Endothelial cell of umbilical vein (primary cell): ENCODE data around the gene IGHMBP2. TPM values are rescaled to one million over a fixed set of nuclear protein-coding genes. Genes with fewer than 3 reads are reported as not detected.

Experiments
- BruUV-seq: library from RNA; stranded (reverse); fragments of 400-500 nt; replicated peaks from 2 replicates; lab custom pipeline; 2021; lab: Mats Ljungman, UMichigan
- CTCF ChIA-PET: fragments of 300-600, 350-600 bp; sonication (Branson Sonifier 250); formaldehyde crosslinking; loops from one replicate; lab custom pipeline; 2021; ENCODE audit warnings: antibody characterized with exemption, inconsistent platforms; lab: Charles Lee
- POLR2A ChIA-PET: fragments of 300-600, 350-600 bp; sonication (Branson Sonifier 250); formaldehyde crosslinking; loops from one replicate; lab custom pipeline; 2021; ENCODE audit warnings: antibody characterized with exemption, inconsistent platforms; lab: Charles Lee
- DNase-seq: peaks from one replicate; pipeline ENCODE4 v3.0.0-alpha.2; 2011; ENCODE audit warnings: low read depth, low spot score
- FAIRE-seq: peaks from 2 replicates; lab custom pipeline; 2011; peaks lifted over from hg19 to GRCh38; lab: Jason Lieb, UNC
- H2AFZ ChIP-seq: 2 replicates; pipeline ENCODE4 v1.6.0; 2012; ENCODE audit warnings: low read depth, low read length, control low read depth, inconsistent platforms
- H3K27ac ChIP-seq: 2 replicates; pipeline ENCODE4 v1.5.1; 2011; ENCODE audit warnings: low read depth, mild to moderate bottlenecking, control low read depth, low read length, moderate library complexity; ENCODE audit not compliant: insufficient read depth
- H3K27me3 ChIP-seq, 2 experiments: 2 replicates each; pipeline versions ENCODE4 v1.6.0 to v1.6.1; 2011; ENCODE audit warnings: low read length in 2 of 2, mixed read lengths in 1 of 2; ENCODE audit not compliant: control insufficient read depth in 2 of 2, insufficient read depth in 2 of 2
- H3K36me3 ChIP-seq, 2 experiments: 2 replicates in 1 of 2; 3 replicates in 1 of 2; pipeline ENCODE4 v1.5.1; 2011; ENCODE audit warnings: low read length in 2 of 2, mild to moderate bottlenecking in 1 of 2, moderate library complexity in 1 of 2; ENCODE audit not compliant: control insufficient read depth in 2 of 2, insufficient read depth in 2 of 2; ENCODE audit errors: extremely low read depth in 1 of 2
- H3K4me1 ChIP-seq: 3 replicates; pipeline ENCODE4 v1.5.1; 2011; ENCODE audit warnings: mild to moderate bottlenecking, low read length; ENCODE audit not compliant: control insufficient read depth, insufficient read depth; ENCODE audit errors: extremely low read depth
- H3K4me2 ChIP-seq: 2 replicates; pipeline ENCODE4 v1.6.1; 2011; ENCODE audit warnings: low read length, control low read depth, mixed read lengths; ENCODE audit not compliant: insufficient read depth
- H3K4me3 ChIP-seq, 3 experiments: fragments of 200-600 bp in 1 of 3; sonication (generic), shearing (Covaris generic) in 1 of 3; replicated peaks in 1 of 3; 2 replicates each; pipeline ENCODE4 v1.5.1; 2011 to 2016; ENCODE audit warnings: control low read depth in 3 of 3, low read length in 3 of 3, mild to moderate bottlenecking in 2 of 3, inconsistent platforms in 1 of 3, low read depth in 1 of 3, moderate library complexity in 1 of 3; ENCODE audit not compliant: insufficient read depth in 1 of 3
- H3K79me2 ChIP-seq: 2 replicates; pipeline ENCODE4 v1.6.0; 2012; ENCODE audit warnings: low read length, inconsistent platforms; ENCODE audit not compliant: control insufficient read depth, insufficient read depth
- H3K9ac ChIP-seq: replicated peaks from 2 replicates; pipeline ENCODE3; 2011; ENCODE audit warnings: low read length, control low read depth; ENCODE audit not compliant: insufficient read depth; ENCODE audit errors: extremely low read depth
- H3K9me1 ChIP-seq: replicated peaks from 3 replicates; pipeline ENCODE4 v1.6.0; 2011; ENCODE audit warnings: mild to moderate bottlenecking, low read length; ENCODE audit not compliant: control insufficient read depth, insufficient read depth; ENCODE audit errors: extremely low read depth
- H3K9me3 ChIP-seq: replicated peaks from 2 replicates; pipeline ENCODE4 v1.5.1; 2012; ENCODE audit warnings: low read length, inconsistent platforms; ENCODE audit not compliant: control insufficient read depth, insufficient read depth
- H4K20me1 ChIP-seq: replicated peaks from 2 replicates; pipeline ENCODE3; 2011; ENCODE audit warnings: mild to moderate bottlenecking, low read length; ENCODE audit not compliant: control insufficient read depth, insufficient read depth; ENCODE audit errors: extremely low read depth
- CTCF ChIP-seq, 2 donors: IDR thresholded peaks; 1 replicate in 1 of 2; 2 replicates in 1 of 2; pipeline ENCODE4 v1.5.1; 2011; ENCODE audit warnings: low read length in 2 of 2, mild to moderate bottlenecking in 2 of 2, moderate library complexity in 2 of 2, control low read depth in 1 of 2, inconsistent platforms in 1 of 2, low read depth in 1 of 2; ENCODE audit not compliant: insufficient read depth in 1 of 2; ENCODE audit errors: extremely low read depth in 1 of 2
- EZH2 ChIP-seq: IDR thresholded peaks from 2 replicates; pipeline ENCODE4 v1.6.1; 2012; ENCODE audit warnings: borderline replicate concordance, low read depth, mild to moderate bottlenecking, moderate library complexity, low read length, inconsistent platforms; ENCODE audit not compliant: severe bottlenecking
- MAX ChIP-seq: IDR thresholded peaks from 2 replicates; pipeline ENCODE4 v1.6.1; 2011; ENCODE audit not compliant: insufficient read depth, insufficient read length
- dilution Hi-C: fragments of 300-500 bp; cut with MboI; formaldehyde crosslinking; loops from one replicate; pipeline ENCODE4 v1.15.0; 2019; ENCODE audit warnings: low sequenced_read_pairs; ENCODE audit not compliant: extremely low pct_ligation_motif_present
- intact Hi-C: fragments of 100-400 bp; cut with micrococcal nuclease; formaldehyde crosslinking; loops from one replicate; pipeline ENCODE4 v1.10.0; 2022
- polyA plus RNA-seq, 4 experiments: library from polyadenylated mRNA; depleted of rRNA in 3 of 4; stranded (reverse) in 3 of 4; unstranded in 1 of 4; fragments of >200 nt; gene quantifications; 2 replicates each; pipeline versions ENCODE4 v1.2.1 to v1.2.3, GENCODE V29; 2011 to 2012; ENCODE audit warnings: missing spikeins in 1 of 4
- total RNA-seq: library from RNA; stranded (reverse); gene quantifications from 2 replicates; pipeline ENCODE4 v1.2.3, GENCODE V29; 2021

Gene IGHMBP2
- total and polyA plus RNA-seq, 2 donors (not counting 3 experiments of a cell fraction or from before 2014, with no cell fraction given), result 10.9 to 25.1 TPM

- H3K79me2 ChIP-seq, result no peaks in the 10 kb centered on the region
- dilution Hi-C loops, result no loop called here
- no peaks in the 10 kb centered on the region for H3K9me3 ChIP-seq
- DNase-seq (no peak), FAIRE-seq (no peak)
- no peaks in the 10 kb centered on the region for H3K9me1 ChIP-seq
- H3K4me2 ChIP-seq, result no peak overlapping the region
- H2AFZ ChIP-seq, result no peak overlapping the region
- H4K20me1 ChIP-seq, result no peaks in the 10 kb centered on the region
- H3K4me1 ChIP-seq, result peaks cover 8% of the 10 kb centered on the region
- no peak overlapping the region for H3K27ac ChIP-seq
- ChIA-PET CTCF (interaction anchor here (1.0 kb wide), 2 partner anchors 10 to 104 kb away, joined by 3 to 4 read pairs; no protein-coding TSS in a partner anchor), POLR2A (interaction anchor here (0.6 kb wide), 1 partner anchor 80 kb away, joined by 3 read pairs; no protein-coding TSS in a partner anchor)
- no peak for TF ChIP-seq MAX
- TF ChIP-seq CTCF (IDR thresholded peaks at IDR 0.05; ENCODE audit: extremely low read depth in 1 of 2, insufficient read depth in 1 of 2, low read depth in 1 of 2, low read length in 2 of 2), result peak; percentile 14 to 30
- H3K36me3 ChIP-seq, result no peaks in the 10 kb centered on the region
- intact Hi-C loops, result loop anchor here (5.0 kb wide), 1 partner anchor 131 kb away; no protein-coding TSS in a partner anchor
- no TSS peak for BruUV-seq
- no peaks in the 10 kb centered on the region for H3K27me3 ChIP-seq
- H3K9ac ChIP-seq, result no peak overlapping the region
- no peak overlapping the region for H3K4me3 ChIP-seq
These were observed 52.5 kb downstream of the IGHMBP2 start for GRCh38 chr11:68956142-68956541.

- BruUV-seq, result no TSS peak
- FAIRE-seq, result no peak
These were observed 53.0 kb downstream of the IGHMBP2 start for GRCh38 chr11:68956547-68957254.

More at GRCh38 chr11:68956547-68957254, 53.0 kb downstream of the IGHMBP2 start:
- Histone ChIP-seq H3K9ac (no peak overlapping the region), H4K20me1 (no peaks in the 10 kb centered on the region), H3K79me2 (no peaks in the 10 kb centered on the region), H2AFZ (no peak overlapping the region), H3K4me1 (peaks cover 8% of the 10 kb centered on the region), H3K36me3 (no peaks in the 10 kb centered on the region), H3K4me3 (no peak overlapping the region), H3K27ac (no peak overlapping the region), H3K9me3 (no peaks in the 10 kb centered on the region), H3K9me1 (no peaks in the 10 kb centered on the region), H3K4me2 (no peak overlapping the region), H3K27me3 (no peaks in the 10 kb centered on the region)
- ChIA-PET POLR2A (no interaction called here), CTCF (interaction anchor here (1.0 to 1.4 kb wide), 4 partner anchors 10 to 57 kb away, joined by 3 to 4 read pairs (median 3); partner anchors contain the start of gene MRGPRF)
- dilution Hi-C loops, result no loop called here
- DNase-seq, result no peak
- intact Hi-C loops, result loop anchor here (5.0 kb wide), 1 partner anchor 131 kb away; no protein-coding TSS in a partner anchor
- TF ChIP-seq EZH2 (no peak), MAX (no peak)
